ENCODE data around the gene FTO. TPM values are rescaled to one million over a fixed set of nuclear protein-coding genes. Genes with fewer than 3 reads are reported as not detected.
A peak's percentile ranks its signal among the peaks of the same experiment; 100 is the strongest.

Gene FTO
- total RNA-seq, 4 donors from 2014 or later: 62.0 to 90.1 (median 75.1) TPM

- intact Hi-C loops (cut with DNase I; ENCODE audit: low total_unique reads) (loop anchor here (10.0 kb wide), 1 partner anchor 1305 kb away; no protein-coding TSS in a partner anchor), in situ Hi-C loops (cut with MboI; ENCODE audit: low sequenced_read_pairs in 4 of 4) (no loop called here)
- Histone ChIP-seq H3K36me3 (no peaks in the 10 kb centered on the region), H3K9me3 (no peaks in the 10 kb centered on the region), H3K4me3 (no peak overlapping the region), H3K4me1 (peaks cover 39 to 45% of the 10 kb centered on the region in 2 donors), H3K27me3 (no peaks in the 10 kb centered on the region), H3K27ac (peak overlapping the region in 2 of 4 donors; percentile 29 to 60)
- DNase-seq (peak in 1 of 2 donors; percentile 12), ATAC-seq (peak; percentile 53 to 85)
- TF ChIP-seq POLR2A (IDR thresholded peaks at IDR 0.05) (no peak), CTCF (IDR thresholded peaks at IDR 0.05 in 4 of 5, conservative IDR thresholded peaks at IDR 0.05 in 1 of 5) (no peak)
Measured at GRCh38 chr16:53960050-53960812, 256.3 kb downstream of the FTO start.

- no peaks in the 10 kb centered on the region for H3K9me3 ChIP-seq
- intact Hi-C loops (cut with DNase I; ENCODE audit: low total_unique reads): loop anchor here (10.0 kb wide), 1 partner anchor 1304 kb away; no protein-coding TSS in a partner anchor
- ATAC-seq (no peak), DNase-seq (no peak)
- peak overlapping the region in 1 of 4 donors; percentile 60 for H3K27ac ChIP-seq
- peaks cover 40 to 45% of the 10 kb centered on the region in 2 donors for H3K4me1 ChIP-seq
- no peak overlapping the region for H3K4me3 ChIP-seq
- in situ Hi-C loops (cut with MboI; ENCODE audit: low sequenced_read_pairs in 4 of 4): no loop called here
- no peak for TF ChIP-seq CTCF (IDR thresholded peaks at IDR 0.05 in 4 of 5, conservative IDR thresholded peaks at IDR 0.05 in 1 of 5)
- no peak for TF ChIP-seq POLR2A (IDR thresholded peaks at IDR 0.05)
- no peaks in the 10 kb centered on the region for H3K36me3 ChIP-seq
- no peaks in the 10 kb centered on the region for H3K27me3 ChIP-seq
Measured at GRCh38 chr16:53960954-53961616, 257.1 kb downstream of the FTO start.

GRCh38 chr16:53962041-53962440, 258.1 kb downstream of the FTO start:
- in situ Hi-C loops (cut with MboI; ENCODE audit: low sequenced_read_pairs in 4 of 4) (no loop called here), intact Hi-C loops (cut with DNase I; ENCODE audit: low total_unique reads) (loop anchor here (10.0 kb wide), 1 partner anchor 1303 kb away; no protein-coding TSS in a partner anchor)
- DNase-seq: no peak
- H3K4me1 ChIP-seq: peaks cover 49 to 51% of the 10 kb centered on the region in 2 donors
- H3K27ac ChIP-seq: no peak overlapping the region
- no peak for ATAC-seq
- TF ChIP-seq POLR2A (IDR thresholded peaks at IDR 0.05): no peak
- TF ChIP-seq CTCF (IDR thresholded peaks at IDR 0.05 in 4 of 5, conservative IDR thresholded peaks at IDR 0.05 in 1 of 5): no peak
- no peaks in the 10 kb centered on the region for H3K9me3 ChIP-seq
- H3K27me3 ChIP-seq: no peaks in the 10 kb centered on the region
- H3K4me3 ChIP-seq: no peak overlapping the region
- H3K36me3 ChIP-seq: no peaks in the 10 kb centered on the region

- Histone ChIP-seq H3K27me3 (no peaks in the 10 kb centered on the region), H3K27ac (no peak overlapping the region), H3K4me3 (no peak overlapping the region), H3K36me3 (no peaks in the 10 kb centered on the region), H3K9me3 (no peaks in the 10 kb centered on the region), H3K4me1 (peaks cover 50 to 52% of the 10 kb centered on the region in 2 donors)
- DNase-seq (no peak), ATAC-seq (no peak)
- intact Hi-C loops (cut with DNase I; ENCODE audit: low total_unique reads): loop anchor here (10.0 kb wide), 1 partner anchor 1301 kb away; no protein-coding TSS in a partner anchor
- no peak for TF ChIP-seq POLR2A (IDR thresholded peaks at IDR 0.05)
- TF ChIP-seq CTCF (IDR thresholded peaks at IDR 0.05 in 4 of 5, conservative IDR thresholded peaks at IDR 0.05 in 1 of 5): no peak
- in situ Hi-C loops (cut with MboI; ENCODE audit: low sequenced_read_pairs in 4 of 4): no loop called here
Measured at GRCh38 chr16:53964145-53964790, 260.3 kb downstream of the FTO start.

Data from gastrocnemius medialis (tissue), 4 donors.